Neural progenitor cell (in vitro differentiated cells): Measurements from ENCODE around the gene ZNF747. TPM values are rescaled to one million over a fixed set of nuclear protein-coding genes. Genes with fewer than 3 reads are reported as not detected.

Experiments used
- DNase-seq: peaks from one replicate; pipeline ENCODE4 v3.0.0-alpha.2; 2016; ENCODE audit warnings: low spot score
- H2AFZ ChIP-seq: fragments of 200-600 bp; sonication (generic); replicated peaks from 2 replicates; pipeline ENCODE4 v1.6.1; 2016; ENCODE audit warnings: antibody characterized with exemption
- H3F3A ChIP-seq: fragments of 200-600 bp; sonication (generic); 2 replicates; pipeline ENCODE4 v1.6.1; 2016; ENCODE audit warnings: antibody characterized with exemption, low read depth
- H3K27ac ChIP-seq: fragments of 200-600 bp; sonication (generic); 2 replicates; pipeline ENCODE4 v1.5.1; 2016; ENCODE audit warnings: mild to moderate bottlenecking
- H3K27me3 ChIP-seq: fragments of 200-600 bp; sonication (generic); 2 replicates; pipeline ENCODE4 v1.6.1; 2016; ENCODE audit warnings: mild to moderate bottlenecking, moderate library complexity
- H3K36me3 ChIP-seq: fragments of 200-600 bp; sonication (generic); 2 replicates; pipeline ENCODE4 v1.5.1; 2016
- H3K4me1 ChIP-seq: fragments of 200-600 bp; sonication (generic); 2 replicates; pipeline ENCODE4 v1.6.1; 2016; ENCODE audit warnings: mixed run types
- H3K4me2 ChIP-seq: fragments of 200-600 bp; sonication (generic); 2 replicates; pipeline ENCODE4 v1.6.1; 2016
- H3K4me3 ChIP-seq: fragments of 200-600 bp; sonication (generic); 2 replicates; pipeline ENCODE4 v1.5.1; 2016
- H3K79me2 ChIP-seq: fragments of 200-600 bp; sonication (generic); 2 replicates; pipeline ENCODE4 v1.6.1; 2016; ENCODE audit warnings: low read depth
- H3K9ac ChIP-seq: fragments of 200-600 bp; sonication (generic); 2 replicates; pipeline ENCODE4 v1.6.1; 2016
- H3K9me3 ChIP-seq: fragments of 200-600 bp; sonication (generic); 2 replicates; pipeline ENCODE4 v1.5.1; 2016; ENCODE audit warnings: low read depth
- H4K20me1 ChIP-seq: fragments of 200-600 bp; sonication (generic); 2 replicates; pipeline ENCODE4 v1.6.1; 2016; ENCODE audit warnings: low read depth
- H3K27ac Mint-ChIP-seq: 3 replicates; pipeline ENCODE4 v1.8.0; 2021; ENCODE audit warnings: mixed read lengths
- H3K27me3 Mint-ChIP-seq: 2 replicates; pipeline ENCODE4 v1.8.0; 2022; ENCODE audit warnings: low read depth, mild to moderate bottlenecking, inconsistent platforms, moderate library complexity, mixed read lengths; ENCODE audit not compliant: insufficient read depth
- H3K36me3 Mint-ChIP-seq: 3 replicates; pipeline ENCODE4 v1.8.0; 2021; ENCODE audit warnings: mixed read lengths
- H3K4me1 Mint-ChIP-seq: 3 replicates; pipeline ENCODE4 v1.8.0; 2021; ENCODE audit warnings: mixed read lengths
- H3K4me3 Mint-ChIP-seq: 3 replicates; pipeline ENCODE4 v1.8.0; 2021; ENCODE audit warnings: mild to moderate bottlenecking, moderate library complexity, mixed read lengths
- H3K9me3 Mint-ChIP-seq: 3 replicates; pipeline ENCODE4 v1.8.0; 2020; ENCODE audit warnings: mixed read lengths
- EZH2 ChIP-seq: fragments of 200-600 bp; sonication (generic); IDR thresholded peaks from 2 replicates; pipeline ENCODE4 v1.6.1; 2017; ENCODE audit warnings: antibody characterized with exemption, mild to moderate bottlenecking, moderate library complexity
- EZH2phosphoT487 ChIP-seq: fragments of 200-600 bp; sonication (generic); IDR thresholded peaks from 2 replicates; pipeline ENCODE4 v1.6.1; 2017; ENCODE audit warnings: antibody characterized with exemption
- total RNA-seq: library from RNA; depleted of rRNA; stranded (reverse); fragments of >200 nt; gene quantifications from 2 replicates; pipeline ENCODE4 v1.2.3, GENCODE V29; 2015; ENCODE audit warnings: low replicate concordance
- TF ChIP-seq, protein P1 (sequence below): fragments of 200-600 bp; sonication (generic); IDR thresholded peaks from 2 replicates; pipeline ENCODE4 v1.5.1; 2017; ENCODE audit warnings: antibody characterized with exemption, mild to moderate bottlenecking

ZNF747 gene
- total RNA-seq, 1 donor from 2014 or later, result 7.0 TPM

- Histone ChIP-seq H3K9me3 (no peaks in the 10 kb centered on the region), H3K4me2 (no peak overlapping the region), H3K4me3 (no peak overlapping the region), H2AFZ (peak overlapping the region; percentile 57), H3F3A (peaks cover 3% of the 10 kb centered on the region), H3K27me3 (no peaks in the 10 kb centered on the region), H3K27ac (no peak overlapping the region), H4K20me1 (no peaks in the 10 kb centered on the region), H3K79me2 (no peaks in the 10 kb centered on the region), H3K9ac (no peak overlapping the region), H3K4me1 (peaks cover 3% of the 10 kb centered on the region), H3K36me3 (no peaks in the 10 kb centered on the region)
- no peaks in the 10 kb centered on the region for H3K9me3 Mint-ChIP-seq
- TF ChIP-seq, protein P1, sequence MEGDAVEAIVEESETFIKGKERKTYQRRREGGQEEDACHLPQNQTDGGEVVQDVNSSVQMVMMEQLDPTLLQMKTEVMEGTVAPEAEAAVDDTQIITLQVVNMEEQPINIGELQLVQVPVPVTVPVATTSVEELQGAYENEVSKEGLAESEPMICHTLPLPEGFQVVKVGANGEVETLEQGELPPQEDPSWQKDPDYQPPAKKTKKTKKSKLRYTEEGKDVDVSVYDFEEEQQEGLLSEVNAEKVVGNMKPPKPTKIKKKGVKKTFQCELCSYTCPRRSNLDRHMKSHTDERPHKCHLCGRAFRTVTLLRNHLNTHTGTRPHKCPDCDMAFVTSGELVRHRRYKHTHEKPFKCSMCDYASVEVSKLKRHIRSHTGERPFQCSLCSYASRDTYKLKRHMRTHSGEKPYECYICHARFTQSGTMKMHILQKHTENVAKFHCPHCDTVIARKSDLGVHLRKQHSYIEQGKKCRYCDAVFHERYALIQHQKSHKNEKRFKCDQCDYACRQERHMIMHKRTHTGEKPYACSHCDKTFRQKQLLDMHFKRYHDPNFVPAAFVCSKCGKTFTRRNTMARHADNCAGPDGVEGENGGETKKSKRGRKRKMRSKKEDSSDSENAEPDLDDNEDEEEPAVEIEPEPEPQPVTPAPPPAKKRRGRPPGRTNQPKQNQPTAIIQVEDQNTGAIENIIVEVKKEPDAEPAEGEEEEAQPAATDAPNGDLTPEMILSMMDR, result no peak
- TF ChIP-seq EZH2 (no peak), EZH2phosphoT487 (no peak)
- H3K27me3 Mint-ChIP-seq, result peaks cover 5% of the 10 kb centered on the region
- peaks cover 4% of the 10 kb centered on the region for H3K4me1 Mint-ChIP-seq
- no peaks in the 10 kb centered on the region for H3K36me3 Mint-ChIP-seq
- no peak overlapping the region for H3K4me3 Mint-ChIP-seq
- no peak overlapping the region for H3K27ac Mint-ChIP-seq
- DNase-seq, result no peak
Measured at GRCh38 chr16:30494709-30495108, 39.9 kb downstream of the ZNF747 start.

GRCh38 chr16:30493941-30494488, 40.6 kb downstream of the ZNF747 start:
- Histone ChIP-seq H3K27me3 (no peaks in the 10 kb centered on the region), H3K9me3 (no peaks in the 10 kb centered on the region), H3K4me1 (peaks cover 6% of the 10 kb centered on the region), H3K4me3 (no peak overlapping the region), H3K9ac (no peak overlapping the region), H3K79me2 (no peaks in the 10 kb centered on the region), H3K36me3 (no peaks in the 10 kb centered on the region), H3F3A (peaks cover 3% of the 10 kb centered on the region), H3K4me2 (no peak overlapping the region), H2AFZ (peak overlapping the region; percentile 57), H4K20me1 (no peaks in the 10 kb centered on the region), H3K27ac (no peak overlapping the region)
- TF ChIP-seq EZH2, result no peak
- no peak for TF ChIP-seq EZH2phosphoT487
- Mint-ChIP-seq H3K27me3 (peaks cover 5% of the 10 kb centered on the region), H3K36me3 (no peaks in the 10 kb centered on the region), H3K9me3 (no peaks in the 10 kb centered on the region), H3K27ac (peak overlapping the region; percentile 68), H3K4me3 (peak overlapping the region; percentile 41), H3K4me1 (peaks cover 4% of the 10 kb centered on the region)
- no peak for DNase-seq

DNA sequence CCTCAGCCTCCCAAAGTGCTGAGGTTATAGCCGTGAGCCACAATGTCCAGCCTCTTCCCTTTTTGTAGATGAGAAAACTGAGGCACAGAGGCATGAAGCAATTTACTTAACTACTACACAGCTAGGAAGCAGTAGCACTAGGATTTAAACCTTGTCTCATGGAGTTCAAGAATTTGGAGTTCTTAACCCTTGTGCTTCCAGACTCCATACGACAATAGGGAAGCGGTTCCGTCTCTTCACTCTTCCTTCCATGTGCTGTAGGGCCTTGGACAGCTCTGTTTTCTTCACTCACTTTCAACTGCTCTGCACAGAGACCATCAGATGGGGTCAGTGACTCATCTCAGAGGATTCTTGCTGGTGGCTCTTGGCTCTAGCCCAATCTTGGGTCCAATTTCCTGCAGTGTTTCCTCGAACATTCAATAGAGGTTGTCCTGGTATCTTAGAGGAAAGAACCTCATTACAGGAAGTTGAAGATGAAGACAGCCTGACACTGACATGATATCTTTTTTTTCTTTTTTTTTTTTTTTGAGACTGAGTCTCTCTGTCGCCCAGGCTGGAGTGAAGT, 42.8 kb downstream of the ZNF747 start:
- H3K27ac ChIP-seq, result no peak overlapping the region
- H3K4me2 ChIP-seq, result no peak overlapping the region
- no peak overlapping the region for H3K9ac ChIP-seq
- H3K4me3 Mint-ChIP-seq, result no peak overlapping the region
- H3K4me1 Mint-ChIP-seq, result peaks cover 4% of the 10 kb centered on the region
- H3F3A ChIP-seq, result peaks cover 3% of the 10 kb centered on the region
- no peaks in the 10 kb centered on the region for H3K36me3 Mint-ChIP-seq
- peaks cover 8% of the 10 kb centered on the region for H3K4me1 ChIP-seq
- no peaks in the 10 kb centered on the region for H3K36me3 ChIP-seq
- no peaks in the 10 kb centered on the region for H3K9me3 Mint-ChIP-seq
- TF ChIP-seq EZH2phosphoT487 (no peak), EZH2 (no peak)
- TF ChIP-seq, protein P1, result no peak
- H4K20me1 ChIP-seq, result no peaks in the 10 kb centered on the region
- no peak overlapping the region for H3K27ac Mint-ChIP-seq
- peaks cover 6% of the 10 kb centered on the region for H3K27me3 Mint-ChIP-seq
- no peak overlapping the region for H2AFZ ChIP-seq
- no peak overlapping the region for H3K4me3 ChIP-seq
- no peaks in the 10 kb centered on the region for H3K9me3 ChIP-seq
- H3K27me3 ChIP-seq, result no peaks in the 10 kb centered on the region
- DNase-seq, result no peak
- H3K79me2 ChIP-seq, result no peaks in the 10 kb centered on the region

GRCh38 chr16:30491229-30491628, 43.4 kb downstream of the ZNF747 start:
- H3K27me3 Mint-ChIP-seq, result peaks cover 9% of the 10 kb centered on the region
- DNase-seq, result no peak
- no peaks in the 10 kb centered on the region for H3K36me3 Mint-ChIP-seq

More at GRCh38 chr16:30491229-30491628, 43.4 kb downstream of the ZNF747 start:
- Mint-ChIP-seq H3K9me3 (no peaks in the 10 kb centered on the region), H3K4me1 (peaks cover 4% of the 10 kb centered on the region), H3K27ac (no peak overlapping the region), H3K4me3 (no peak overlapping the region)
- Histone ChIP-seq H3K27me3 (no peaks in the 10 kb centered on the region), H3K4me3 (no peak overlapping the region), H3K4me1 (peaks cover 8% of the 10 kb centered on the region), H3K79me2 (no peaks in the 10 kb centered on the region), H3F3A (peaks cover 3% of the 10 kb centered on the region), H3K9me3 (no peaks in the 10 kb centered on the region), H3K4me2 (no peak overlapping the region), H3K27ac (no peak overlapping the region), H2AFZ (no peak overlapping the region), H3K9ac (no peak overlapping the region), H4K20me1 (no peaks in the 10 kb centered on the region), H3K36me3 (no peaks in the 10 kb centered on the region)
- TF ChIP-seq EZH2 (no peak), EZH2phosphoT487 (no peak)
- TF ChIP-seq, protein P1, result no peak
